G401 (cell line): Measurements from ENCODE around the gene SLC34A3. TPM values are rescaled to one million over a fixed set of nuclear protein-coding genes. Genes with fewer than 3 reads are reported as not detected.

Experiments used
- DNase-seq: peaks from one replicate; pipeline ENCODE4 v3.0.0-alpha.2; 2015; ENCODE audit warnings: low spot score
- in situ Hi-C: cut with HindIII; loops from 2 replicates; pipeline ENCODE4 v1.10.0; 2016; ENCODE audit warnings: low sequenced_read_pairs, mixed read lengths
- total RNA-seq: library from RNA; depleted of rRNA; stranded (reverse); fragments of >200 nt; shearing (Covaris generic); gene quantifications from 2 replicates; pipeline ENCODE4 v1.2.3, GENCODE V29; 2014; rRNA removed

Gene SLC34A3
- total RNA-seq: not detected in 2 replicates

DNA sequence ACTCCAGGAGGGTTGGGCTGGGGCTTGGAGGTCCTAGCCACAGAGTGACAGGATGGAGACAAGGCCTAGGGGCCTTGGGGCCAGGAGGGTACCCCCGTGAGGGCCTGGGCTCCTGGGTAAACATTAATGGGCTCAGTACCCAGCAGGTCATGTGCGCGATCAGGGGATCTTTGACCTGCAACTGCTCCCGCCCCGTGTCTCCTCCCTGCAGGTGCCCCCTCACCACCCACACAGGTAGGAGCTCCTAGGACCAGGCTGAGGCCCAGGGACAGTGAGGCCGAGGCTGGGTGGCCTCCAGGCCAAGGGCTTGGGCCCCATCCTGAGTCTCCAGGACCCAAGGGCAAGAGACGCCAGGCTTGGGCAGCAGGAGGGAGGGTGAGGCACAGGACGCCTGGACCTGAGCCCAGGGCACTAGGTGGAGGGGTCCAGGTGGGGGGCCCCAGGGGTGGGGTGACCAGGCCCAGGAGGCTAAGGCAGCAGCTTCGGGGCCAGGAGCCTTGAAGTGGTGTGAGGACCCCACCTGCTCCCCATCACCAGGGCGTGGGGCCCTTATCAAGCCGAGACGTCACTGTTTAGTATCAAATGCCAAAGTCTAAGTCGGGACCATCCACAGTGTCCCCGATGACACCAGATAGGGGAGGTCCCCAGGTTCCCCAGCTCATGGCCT lies at the start of gene SLC34A3:
SLC34A3 (plus strand) TSS at position 197 of the 667 bp plus-strand sequence. CDS start 802 bp downstream, outside the sequence.
- in situ Hi-C loops: no loop called here
- no peak for DNase-seq

DNA sequence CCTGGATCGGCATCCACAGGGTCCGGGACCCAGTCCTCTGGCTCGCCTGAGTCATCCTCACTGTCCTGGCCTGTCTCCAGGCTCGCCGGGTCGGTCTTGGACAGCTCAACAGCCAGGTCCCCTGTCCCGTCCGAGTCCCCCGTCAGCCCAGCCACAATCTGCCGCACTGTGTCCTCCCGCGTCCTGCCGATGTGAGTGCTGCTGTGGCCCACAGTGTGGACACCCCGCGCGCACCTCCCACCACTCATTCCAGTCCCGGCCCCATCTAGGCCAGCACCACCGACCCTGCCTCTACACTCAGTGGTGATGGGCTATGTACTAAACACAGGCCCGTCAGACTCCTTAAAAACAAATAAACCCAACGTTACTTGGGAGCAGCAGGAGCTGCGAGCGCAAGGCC lies 49.0 kb upstream of the SLC34A3 start:
- no peak for DNase-seq

DNA sequence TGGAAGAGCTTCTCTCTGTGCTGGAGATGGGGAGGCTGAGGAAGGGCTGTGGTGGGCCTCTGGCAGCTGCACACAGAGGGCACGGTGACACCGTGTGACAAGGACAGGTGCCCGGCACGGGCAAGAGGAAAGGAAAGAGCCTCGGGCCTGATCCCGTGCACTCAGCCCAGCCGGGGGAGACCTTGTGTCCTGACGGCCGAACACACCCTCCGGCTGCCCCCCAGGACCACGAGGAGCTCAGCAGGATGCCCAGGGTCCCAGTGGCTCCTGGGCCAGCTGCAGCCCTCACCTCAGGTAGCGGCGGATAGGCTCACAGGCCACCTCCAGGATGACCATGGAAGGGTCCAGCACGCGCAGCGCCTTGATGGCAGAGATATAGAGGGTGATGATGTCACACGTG lies 47.9 kb upstream of the SLC34A3 start:
- in situ Hi-C loops: no loop called here
- no peak for DNase-seq

More for the DNA sequence above, 49.0 kb upstream of the SLC34A3 start:
- in situ Hi-C loops: no loop called here

DNA sequence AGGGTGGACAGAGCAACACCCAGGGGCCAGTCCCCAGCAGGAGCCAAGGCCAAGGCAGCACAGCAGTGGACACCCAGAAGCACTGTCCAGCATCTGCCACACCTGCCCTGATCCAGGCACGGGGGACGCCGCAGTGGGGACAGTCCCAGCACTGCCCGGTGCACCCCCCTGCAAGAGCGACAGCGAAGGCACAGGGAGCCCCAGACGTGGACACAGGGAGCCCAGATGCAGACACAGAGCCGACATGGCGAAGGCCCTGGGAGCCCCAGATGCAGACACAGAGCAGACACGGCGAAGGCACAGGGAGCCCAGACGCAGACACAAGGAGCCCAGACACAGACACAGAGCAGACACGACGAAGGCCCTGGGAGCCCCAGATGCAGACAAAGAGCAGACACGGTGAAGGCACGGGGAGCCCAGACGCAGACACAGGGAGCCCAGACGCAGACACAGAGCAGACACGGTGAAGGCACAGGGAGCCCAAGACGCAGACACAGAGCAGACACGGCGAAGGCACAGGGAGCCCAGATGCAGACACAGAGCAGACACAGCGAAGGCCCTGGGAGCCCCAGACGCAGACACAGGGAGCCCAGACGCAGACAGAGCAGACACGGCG lies 46.6 kb upstream of the SLC34A3 start:
- in situ Hi-C loops: no loop called here
- no peak for DNase-seq

DNA sequence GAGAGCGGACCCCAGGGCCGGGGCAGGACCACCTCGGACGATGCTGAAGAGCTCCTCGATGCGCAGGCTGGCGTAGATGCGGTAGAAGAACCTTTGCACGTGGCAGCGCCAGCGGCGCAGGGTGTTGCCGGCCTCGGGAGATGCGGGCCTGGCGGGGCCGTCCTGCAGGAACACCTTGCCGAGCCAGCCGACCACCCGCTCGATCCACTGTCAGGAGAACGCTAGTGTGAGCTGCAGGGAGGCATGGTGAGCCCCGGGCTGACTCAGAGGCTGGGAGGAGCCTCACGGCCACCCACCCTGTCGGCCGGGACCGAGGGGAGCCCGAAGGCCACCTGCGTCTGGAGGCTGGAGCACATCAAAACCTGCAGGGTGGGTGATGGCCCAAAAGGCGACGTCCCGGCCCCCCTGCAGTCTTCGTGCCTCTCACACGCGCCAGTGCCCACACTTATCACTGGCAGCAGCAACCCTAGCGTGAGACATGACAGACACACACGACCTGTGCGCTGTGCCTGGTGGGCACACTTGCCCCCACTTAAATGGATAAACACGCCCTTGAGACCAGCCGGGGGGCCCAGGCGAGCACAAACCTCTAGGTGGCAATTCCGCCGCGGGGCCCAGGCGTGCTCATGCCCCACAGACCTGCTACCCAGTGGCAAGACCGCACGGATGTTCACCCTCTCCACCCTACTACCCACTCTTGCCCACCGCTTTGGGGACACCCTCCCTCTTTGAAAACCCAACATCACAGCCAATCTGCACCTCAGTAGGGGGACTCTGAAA lies 45.6 kb upstream of the SLC34A3 start:
- no peak for DNase-seq
- in situ Hi-C loops: no loop called here

DNA sequence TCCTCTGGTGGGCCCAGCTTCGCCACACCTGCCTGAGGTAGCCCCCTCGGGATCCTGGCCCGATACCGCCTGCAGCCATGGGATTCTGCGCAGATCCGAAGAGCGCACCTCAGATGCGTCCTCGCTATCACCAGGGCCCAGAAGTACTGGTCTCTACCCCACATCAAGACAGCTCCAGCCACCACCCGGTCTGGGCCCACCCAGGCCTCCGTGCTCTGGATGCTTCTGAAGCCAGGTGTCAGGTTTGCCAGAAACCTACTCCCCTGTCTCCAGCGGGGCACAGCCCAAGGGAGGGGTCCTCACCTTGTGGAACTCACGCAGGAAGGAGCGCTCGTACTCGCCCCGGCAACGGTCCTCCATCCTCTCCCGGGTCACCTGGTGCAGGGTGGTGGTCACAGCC lies 44.8 kb upstream of the SLC34A3 start:
- no peak for DNase-seq
- in situ Hi-C loops: no loop called here

DNA sequence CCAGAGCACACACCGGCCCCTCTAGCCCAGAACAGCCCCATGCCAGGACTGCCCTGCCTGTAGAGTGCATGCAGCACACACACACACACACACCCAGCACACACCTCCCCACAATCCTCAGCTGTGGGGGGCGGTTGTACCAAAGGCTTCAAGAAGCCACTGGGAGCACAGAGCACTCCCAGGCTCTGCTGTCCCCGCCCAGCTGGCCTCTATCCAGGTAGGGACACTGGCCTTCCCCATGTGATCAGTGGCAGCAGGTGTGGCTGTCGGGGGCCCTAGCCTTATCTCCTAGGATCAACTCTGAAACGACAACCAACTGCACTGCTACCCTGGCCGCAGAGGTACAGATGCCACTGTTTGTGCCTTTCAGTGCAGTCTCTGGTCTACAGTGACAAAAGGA lies 44.3 kb upstream of the SLC34A3 start:
- in situ Hi-C loops: no loop called here
- DNase-seq: no peak

DNA sequence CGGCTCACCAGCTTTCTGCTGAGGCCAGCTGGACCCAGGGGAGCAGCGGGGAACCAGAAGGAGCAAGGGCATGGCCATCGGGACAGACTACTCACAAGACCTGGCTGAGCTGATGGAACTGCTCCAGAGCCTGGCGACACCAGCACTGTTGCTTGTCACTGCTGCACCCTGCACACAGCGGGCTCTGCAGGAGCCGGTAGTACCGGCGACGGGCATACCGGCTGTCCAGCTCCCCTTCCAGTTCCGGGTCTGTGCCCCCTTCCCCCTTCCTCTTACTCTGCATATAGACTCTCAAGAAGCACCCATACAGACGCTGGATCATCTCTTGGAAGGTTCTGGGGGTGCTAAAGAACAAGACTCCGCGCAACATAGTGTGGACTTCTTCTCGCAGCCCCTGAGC lies 43.3 kb upstream of the SLC34A3 start:
- DNase-seq: no peak
- in situ Hi-C loops: no loop called here

DNA sequence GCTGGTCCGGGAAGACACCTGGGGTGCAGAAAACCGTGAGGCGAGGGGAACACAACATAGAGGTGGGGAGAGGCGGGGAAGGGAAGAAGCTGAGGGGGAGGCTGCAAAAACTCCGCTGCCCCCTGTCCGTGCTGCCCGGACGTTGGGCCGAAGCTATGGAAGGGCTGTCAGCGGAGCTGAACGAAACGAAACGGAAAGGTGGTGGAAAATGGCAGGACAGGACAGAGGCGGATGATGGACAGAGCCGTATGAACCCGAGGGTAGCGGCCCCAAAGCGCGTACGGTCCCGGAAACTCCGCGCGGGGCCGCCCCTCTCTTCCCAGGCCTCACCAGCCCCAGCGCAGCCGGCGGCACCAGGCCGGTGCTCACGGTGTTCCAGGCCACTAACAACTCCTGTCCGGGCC lies 42.6 kb upstream of the SLC34A3 start:
- in situ Hi-C loops: no loop called here
- no peak for DNase-seq

DNA sequence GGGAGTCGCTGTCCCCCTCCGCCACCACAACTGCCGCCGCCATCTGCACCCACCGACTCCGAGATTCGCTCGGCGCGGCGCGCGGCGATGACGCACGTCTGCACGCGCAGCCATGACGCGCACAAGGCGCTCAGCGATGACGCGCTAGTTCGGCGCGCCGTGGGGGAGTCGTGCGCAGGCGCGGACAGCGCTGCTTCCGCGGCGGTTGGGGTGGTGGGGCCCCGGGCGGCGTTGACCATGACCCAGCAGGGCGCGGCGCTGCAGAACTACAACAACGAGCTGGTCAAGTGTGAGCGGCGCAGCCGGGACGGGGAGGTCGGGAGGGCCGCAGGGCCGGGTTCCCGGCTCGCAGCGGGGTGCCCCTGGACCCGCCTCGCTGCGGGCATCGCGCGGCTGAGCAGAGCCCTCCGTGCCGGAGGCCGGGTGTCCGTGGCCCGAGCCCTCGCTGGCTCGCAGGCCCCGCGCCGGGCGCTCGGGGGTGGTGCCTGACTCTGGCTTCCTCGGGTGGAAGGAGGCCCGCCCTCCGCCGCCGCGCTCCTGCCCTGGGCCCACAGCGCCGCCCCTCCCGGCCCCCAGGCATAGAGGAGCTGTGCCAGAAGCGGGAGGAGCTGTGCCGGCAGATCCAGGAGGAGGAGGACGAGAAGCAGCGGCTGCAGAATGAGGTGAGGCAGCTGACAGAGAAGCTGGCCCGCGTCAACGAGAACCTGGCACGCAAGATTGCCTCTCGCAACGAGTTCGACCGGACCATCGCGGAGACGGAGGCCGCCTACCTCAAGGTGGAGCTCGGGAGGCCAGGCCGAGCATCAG lies 42.0 kb upstream of the SLC34A3 start, which contains the start of the genes ANAPC2 and SSNA1:
ANAPC2 (minus strand) TSS at position 71 of the 807 bp plus-strand sequence; CDS start at position 43, 28 bp downstream.
SSNA1 (plus strand) TSS at position 187 of the 807 bp plus-strand sequence; CDS start at position 238, 51 bp downstream.
- in situ Hi-C loops: no loop called here
- peak; percentile 82 for DNase-seq

DNA sequence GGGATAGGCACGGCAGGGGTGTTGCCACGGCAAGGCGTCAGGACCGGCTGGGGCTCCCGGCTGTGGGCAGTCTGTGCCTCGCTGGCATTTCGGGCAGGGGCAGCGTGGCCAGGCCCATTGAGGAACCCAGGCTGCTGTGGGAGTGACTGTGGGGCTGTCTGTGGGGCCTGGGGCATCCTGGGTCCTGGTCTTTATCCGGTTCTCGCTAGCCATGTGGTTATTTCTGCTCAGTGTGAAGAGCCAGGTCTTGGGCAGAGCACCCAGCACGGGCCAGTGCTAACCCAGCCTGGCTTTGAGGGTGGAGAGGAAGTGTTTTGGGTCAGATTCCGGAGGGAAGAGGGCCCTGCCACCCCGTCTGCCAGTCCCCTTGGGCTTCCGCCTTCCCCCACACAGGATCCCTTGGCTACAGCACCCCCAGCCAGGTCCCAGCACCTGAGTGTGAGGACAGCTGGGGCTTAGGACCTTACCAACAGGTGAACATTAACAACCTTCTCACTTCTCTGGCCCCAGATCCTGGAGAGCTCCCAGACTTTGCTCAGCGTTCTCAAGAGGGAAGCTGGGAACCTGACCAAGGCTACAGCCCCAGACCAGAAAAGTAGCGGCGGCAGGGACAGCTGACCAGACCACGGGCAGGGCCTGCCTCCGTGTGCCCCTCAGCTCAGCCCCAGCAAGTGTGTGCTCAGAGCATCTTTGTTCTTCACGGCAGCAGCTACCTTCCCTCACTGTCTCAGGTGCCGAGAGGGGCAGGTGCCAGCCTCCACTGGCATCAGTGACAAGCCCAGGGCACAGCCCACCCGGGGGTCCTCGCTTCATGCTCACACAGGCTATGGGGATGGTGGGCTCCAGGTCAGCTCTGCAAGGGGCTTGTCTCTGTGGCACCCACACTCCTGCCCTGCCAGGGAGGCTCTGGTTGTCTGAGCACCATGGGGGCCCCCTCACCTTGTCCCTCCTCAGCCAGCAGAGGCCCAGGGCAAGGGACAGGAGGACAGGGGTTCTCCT lies 41.1 kb upstream of the SLC34A3 start:
- DNase-seq: no peak
- in situ Hi-C loops: no loop called here

DNA sequence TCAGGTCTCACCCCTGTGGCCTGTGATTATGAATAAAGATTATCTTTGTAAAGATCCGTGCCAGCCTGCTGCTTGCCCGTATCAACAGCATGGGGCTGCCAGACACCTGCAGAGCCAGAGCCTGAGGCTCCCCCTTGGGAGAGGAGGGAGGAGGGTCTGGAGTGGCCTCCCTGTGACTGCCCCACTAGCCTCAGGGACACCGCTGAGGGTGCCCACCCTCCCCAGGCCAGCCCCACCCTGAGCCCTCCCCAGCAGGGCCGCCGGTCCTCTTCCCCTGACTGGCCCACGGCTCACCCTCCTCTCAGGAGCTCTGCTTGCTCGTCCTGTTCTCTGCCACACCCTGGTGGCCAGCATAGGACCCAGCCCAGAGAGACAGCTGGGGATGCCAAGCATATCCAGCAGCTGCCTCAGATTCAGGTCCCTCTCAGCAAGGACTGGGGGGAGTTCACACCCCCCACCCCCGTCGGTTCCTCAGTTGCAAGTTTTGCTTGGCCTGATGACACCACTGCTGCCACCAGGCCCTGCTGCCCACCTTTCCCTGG lies 40.3 kb upstream of the SLC34A3 start:
- in situ Hi-C loops: no loop called here
- DNase-seq: no peak

DNA sequence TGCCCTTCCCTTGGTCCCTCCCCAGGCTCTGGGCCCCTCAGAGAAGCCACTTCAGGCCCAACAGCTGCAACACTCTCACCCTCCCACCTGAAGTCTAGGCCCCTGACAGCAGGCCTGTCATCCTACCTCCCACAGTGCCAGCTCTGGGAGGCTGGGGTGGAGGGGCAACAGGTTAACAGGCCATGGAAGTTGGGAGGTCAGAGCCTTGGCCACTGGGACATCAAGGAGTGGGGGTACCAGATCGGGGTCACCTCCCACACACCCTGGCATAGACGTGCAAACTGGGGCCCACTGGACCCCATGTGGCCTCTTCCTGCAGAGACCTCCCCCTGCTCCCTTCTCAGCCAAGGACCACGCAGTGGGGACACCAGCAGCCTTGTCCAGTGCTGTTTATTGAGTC lies 39.5 kb upstream of the SLC34A3 start:
- in situ Hi-C loops: no loop called here
- no peak for DNase-seq

DNA sequence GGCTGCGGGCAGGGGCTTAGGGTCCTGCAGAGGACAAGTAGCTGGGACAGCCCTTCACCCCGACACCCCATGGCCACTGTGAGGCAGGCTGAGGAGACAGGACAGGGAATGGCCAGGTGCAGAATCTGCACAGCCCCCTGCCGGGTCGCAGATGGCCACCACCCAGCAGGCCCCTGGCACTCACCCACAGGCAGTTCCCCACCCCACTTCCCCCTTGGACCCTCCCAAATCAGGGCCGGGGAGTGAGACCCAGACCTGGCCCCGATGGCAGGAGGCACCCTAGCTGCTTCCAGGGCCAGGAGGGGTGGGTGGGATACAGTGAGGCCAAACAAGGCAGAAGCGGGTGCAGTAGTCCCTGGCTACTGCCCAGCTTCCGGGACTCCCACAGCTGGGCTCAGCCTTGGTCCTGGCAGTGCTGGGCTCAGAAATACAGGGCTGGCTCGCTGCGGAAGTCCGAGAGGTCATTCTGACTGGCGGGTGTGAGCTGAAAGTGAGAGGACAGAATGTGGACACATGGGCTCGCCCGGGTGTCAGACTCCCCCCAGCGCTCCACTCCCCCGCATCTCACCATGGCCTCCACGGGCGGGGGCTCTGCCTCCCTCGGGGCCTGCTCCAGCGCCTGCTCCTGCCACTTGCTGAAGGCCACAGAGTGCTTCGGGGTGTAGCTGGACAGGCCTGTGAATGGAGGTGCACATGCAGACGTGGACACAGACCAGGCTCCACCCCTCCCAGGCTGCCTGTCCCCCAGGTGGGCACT lies 38.8 kb upstream of the SLC34A3 start:
- in situ Hi-C loops: no loop called here

DNA sequence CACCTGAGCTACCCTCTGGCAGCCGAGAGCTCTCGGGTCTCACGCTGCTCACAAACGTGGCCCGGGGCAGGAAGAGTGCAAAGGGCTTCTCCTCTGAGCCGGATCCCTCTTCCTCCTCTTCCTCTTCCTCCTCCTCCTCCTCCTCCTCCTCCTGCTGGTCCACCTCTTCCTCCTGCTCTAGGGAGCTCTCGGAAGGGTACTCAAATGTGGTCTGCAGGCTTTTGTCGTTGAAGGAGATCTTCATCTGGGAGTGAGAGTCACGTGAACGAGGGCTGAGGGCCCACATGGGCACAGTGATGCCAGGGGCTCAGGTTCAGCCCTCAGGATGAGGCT lies 38.3 kb upstream of the SLC34A3 start:
- in situ Hi-C loops: no loop called here

More for the DNA sequence above, 38.8 kb upstream of the SLC34A3 start:
- peak; percentile 44 for DNase-seq

DNA sequence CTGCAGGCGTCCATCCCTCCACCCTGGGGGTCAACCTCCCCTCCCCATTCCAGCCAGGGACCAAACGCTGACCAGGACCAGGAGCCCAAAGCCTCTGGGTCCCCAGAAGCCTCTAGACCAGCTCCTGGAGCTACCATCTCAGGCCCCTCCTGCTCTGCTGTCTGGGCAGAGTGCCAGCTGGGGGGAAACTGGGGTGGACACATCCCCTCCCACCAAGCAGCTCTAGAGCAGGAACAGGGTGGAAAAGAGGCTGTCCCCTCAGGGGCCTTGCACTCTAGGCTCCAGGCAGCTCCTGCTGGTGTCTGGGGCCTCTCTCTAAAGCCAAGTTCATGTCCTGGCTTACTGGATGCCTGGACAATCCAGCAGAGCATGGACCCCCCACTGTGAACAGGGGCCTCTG lies 37.8 kb upstream of the SLC34A3 start:
- in situ Hi-C loops: no loop called here
- no peak for DNase-seq

More for the DNA sequence above, 38.3 kb upstream of the SLC34A3 start:
- DNase-seq: no peak

DNA sequence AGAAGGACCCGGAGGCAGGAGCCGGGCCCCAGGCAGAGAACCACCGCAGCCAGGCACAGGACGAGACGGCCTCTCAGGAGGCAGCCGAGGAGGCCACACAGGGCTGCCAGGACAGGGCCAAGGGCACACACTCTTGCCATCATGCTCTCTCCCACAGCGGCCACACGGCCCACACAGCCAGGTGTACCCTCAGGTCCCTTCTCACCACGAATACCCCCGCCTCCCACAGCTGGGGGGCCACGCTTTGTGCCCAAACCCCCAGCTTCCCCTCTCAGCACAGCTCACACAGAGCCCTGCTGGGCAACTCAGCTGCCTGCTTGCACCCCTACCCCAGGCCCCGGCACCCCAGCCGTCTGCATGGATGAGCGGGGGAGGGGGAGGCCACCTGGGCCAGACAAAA lies 36.9 kb upstream of the SLC34A3 start:
- DNase-seq: no peak
- in situ Hi-C loops: no loop called here
